K562 (cell line): Measurements from ENCODE around the gene SCYGR1. TPM values are rescaled to one million over a fixed set of nuclear protein-coding genes. Genes with fewer than 3 reads are reported as not detected.

Experiments
- ATAC-seq: fragments of 200-7000 bp; cut with Tn5 transposase; 3 replicates; pipeline ENCODE4 v1.9.1; 2020; ENCODE audit warnings: moderate library complexity
- BruUV-seq: library from RNA; stranded (reverse); fragments of 400-500 nt; replicated peaks from 2 replicates; lab custom pipeline; 2021; lab: Mats Ljungman, UMichigan
- CTCF ChIA-PET: fragments of 300-600 bp; formaldehyde crosslinking; extraction: SDS; loops from one replicate; lab custom pipeline; 2021; ENCODE audit warnings: low intra/inter-chr PET ratio; lab: Yijun Ruan, JAX
- POLR2A ChIA-PET: fragments of 300-600, 350-650 bp; sonication (Branson Sonifier 250); formaldehyde crosslinking; extraction: SDS; loops from one replicate; lab custom pipeline; 2021; ENCODE audit warnings: antibody characterized with exemption, inconsistent platforms; lab: Yijun Ruan, JAX
- DNase-seq, 4 experiments: peaks; one replicate each; pipeline versions ENCODE4 v3.0.0 to v3.0.0-alpha.2; 2011 to 2018; ENCODE audit warnings: low spot score in 3 of 4, mixed read lengths in 3 of 4; ENCODE audit errors: extremely low read depth in 1 of 4
- FAIRE-seq: peaks from 2 replicates; lab custom pipeline; 2011; peaks lifted over from hg19 to GRCh38; lab: Jason Lieb, UNC
- H2AFZ ChIP-seq: 2 replicates; pipeline ENCODE4 v1.6.0; 2011; ENCODE audit warnings: low read depth, low read length, control low read depth, inconsistent platforms
- H3K27ac ChIP-seq: fragments of 200-600 bp; 3 replicates; pipeline ENCODE4 v1.8.0; 2011; ENCODE audit warnings: low read depth, mild to moderate bottlenecking, control low read depth, inconsistent platforms, low read length, moderate library complexity, mixed read lengths; ENCODE audit errors: extremely low read depth
- H3K27me3 ChIP-seq, 2 experiments: fragments of 300-600 bp in 1 of 2; 2 replicates in 1 of 2; 3 replicates in 1 of 2; pipeline versions ENCODE4 v1.6.0 to v1.8.0; 2011; ENCODE audit warnings: inconsistent platforms in 2 of 2, low read length in 2 of 2, mild to moderate bottlenecking in 1 of 2, mixed read lengths in 1 of 2, moderate library complexity in 1 of 2; ENCODE audit not compliant: control insufficient read depth in 2 of 2, insufficient read depth in 2 of 2
- H3K36me3 ChIP-seq: fragments of 300-600 bp; 3 replicates; pipeline ENCODE4 v1.8.0; 2011; ENCODE audit warnings: mild to moderate bottlenecking, low read length, inconsistent platforms; ENCODE audit not compliant: control insufficient read depth, insufficient read depth
- H3K4me1 ChIP-seq, 2 experiments: fragments of 200-600 bp in 1 of 2; replicated peaks in 1 of 2; 2 replicates in 1 of 2; 3 replicates in 1 of 2; pipeline versions ENCODE4 v1.5.1 to v1.8.0; 2011; ENCODE audit warnings: inconsistent platforms in 2 of 2, low read length in 2 of 2, mild to moderate bottlenecking in 1 of 2, mixed read lengths in 1 of 2, moderate library complexity in 1 of 2; ENCODE audit not compliant: control insufficient read depth in 2 of 2, insufficient read depth in 2 of 2
- H3K4me2 ChIP-seq: 2 replicates; pipeline ENCODE4 v1.6.1; 2011; ENCODE audit warnings: low read length, control low read depth, inconsistent platforms, mixed read lengths; ENCODE audit not compliant: insufficient read depth
- H3K4me3 ChIP-seq: fragments of 200-600 bp; sonication (generic), shearing (Covaris generic); 2 replicates; pipeline ENCODE4 v1.5.1; 2016; ENCODE audit warnings: control low read depth, inconsistent platforms
- H3K79me2 ChIP-seq: fragments of 200-600 bp; 3 replicates; pipeline ENCODE4 v1.8.0; 2011; ENCODE audit warnings: low read length, inconsistent platforms; ENCODE audit not compliant: control insufficient read depth, insufficient read depth
- H3K9ac ChIP-seq, 2 experiments: 2 replicates each; pipeline versions ENCODE4 v1.6.0 to v1.6.1; 2011; ENCODE audit warnings: low read depth in 2 of 2, low read length in 2 of 2, control low read depth in 1 of 2, inconsistent platforms in 1 of 2, mild to moderate bottlenecking in 1 of 2, mixed read lengths in 1 of 2; ENCODE audit not compliant: insufficient read depth in 1 of 2
- H3K9me1 ChIP-seq: one replicate; pipeline ENCODE4 v1.6.0; 2011; ENCODE audit warnings: inconsistent platforms, mild to moderate bottlenecking, low read length, moderate library complexity; ENCODE audit not compliant: control insufficient read depth, insufficient read depth
- H3K9me3 ChIP-seq: replicated peaks from 2 replicates; pipeline ENCODE4 v1.5.1; 2011; ENCODE audit warnings: low read depth, low read length, inconsistent platforms; ENCODE audit not compliant: control insufficient read depth, insufficient read depth
- H4K20me1 ChIP-seq: replicated peaks from 2 replicates; pipeline ENCODE4 v1.6.1; 2011; ENCODE audit warnings: low read length, inconsistent platforms, mixed read lengths; ENCODE audit not compliant: control insufficient read depth, insufficient read depth
- ATF7 ChIP-seq: fragments of 450-650 bp; IDR thresholded peaks from 2 replicates; pipeline ENCODE4 v1.7.1; 2014; ENCODE audit warnings: mild to moderate bottlenecking, moderate library complexity
- HCFC1 ChIP-seq: IDR thresholded peaks from 2 replicates; pipeline ENCODE4 v1.6.1; 2012; ENCODE audit warnings: low read depth, low read length, improper control_type of control experiment
- HDGF ChIP-seq: fragments of 450-650 bp; IDR thresholded peaks from 2 replicates; pipeline ENCODE4 v1.6.1; 2016
- NR2C2 ChIP-seq, 2 experiments: fragments of 200-800 bp in 1 of 2; sonication (Bioruptor generic) in 1 of 2; sonication (generic) in 1 of 2; formaldehyde crosslinking in 1 of 2; IDR thresholded peaks; 2 replicates each; pipeline versions ENCODE4 v1.6.1 to v1.8.0; 2016 to 2022; ENCODE audit warnings: mild to moderate bottlenecking in 1 of 2, missing compliant biosample characterization in 1 of 2, missing genetic modification characterization in 1 of 2, missing genetic modification reagents in 1 of 2
- NUFIP1 ChIP-seq: fragments of 450-650 bp; IDR thresholded peaks from 2 replicates; pipeline ENCODE4 v1.6.1; 2018; ENCODE audit not compliant: partially characterized antibody
- PTRF ChIP-seq: fragments of 450-650 bp; IDR thresholded peaks from 2 replicates; pipeline ENCODE4 v1.6.1; 2016; ENCODE audit warnings: mild to moderate bottlenecking, missing genetic modification characterization, missing compliant biosample characterization
- RAD21 ChIP-seq, 2 experiments: fragments of 250-450 bp in 1 of 2; fragments of 450-650 bp in 1 of 2; sonication (Bioruptor Pico) in 1 of 2; formaldehyde crosslinking in 1 of 2; IDR thresholded peaks in 1 of 2; conservative IDR thresholded peaks in 1 of 2; 2 replicates each; pipeline versions ENCODE4 v1.4.0 to v1.8.0; 2020 to 2022; ENCODE audit warnings: mild to moderate bottlenecking in 2 of 2, moderate library complexity in 1 of 2
- RB1 ChIP-seq: fragments of 450-650 bp; IDR thresholded peaks from 2 replicates; pipeline ENCODE4 v1.6.1; 2017; ENCODE audit warnings: low read depth, mild to moderate bottlenecking
- RBBP5 ChIP-seq: fragments of 200-600 bp; sonication (generic); IDR thresholded peaks from 2 replicates; pipeline ENCODE4 v1.6.1; 2012; ENCODE audit warnings: borderline replicate concordance, mild to moderate bottlenecking, low read length, control low read depth, inconsistent platforms; ENCODE audit not compliant: insufficient read depth, poor library complexity, severe bottlenecking
- RBM22 ChIP-seq: fragments of 200-400 bp; formaldehyde crosslinking; IDR thresholded peaks from 2 replicates; pipeline ENCODE4 v1.6.1; 2018; ENCODE audit warnings: low read length, low read depth; ENCODE audit not compliant: poor library complexity, severe bottlenecking
- RBM34 ChIP-seq: fragments of 200-400 bp; formaldehyde crosslinking; IDR thresholded peaks from 2 replicates; pipeline ENCODE4 v1.6.1; 2018; ENCODE audit warnings: low read length, borderline replicate concordance; ENCODE audit not compliant: insufficient read depth
- RBM39 ChIP-seq: fragments of 200-400 bp; formaldehyde crosslinking; optimal IDR thresholded peaks from 2 replicates; pipeline ENCODE3; 2018; ENCODE audit warnings: low read depth, low read length
- SIN3B ChIP-seq: fragments of 450-650 bp; IDR thresholded peaks from 2 replicates; pipeline ENCODE4 v1.6.1; 2017; ENCODE audit warnings: low read depth, mild to moderate bottlenecking, moderate library complexity
- SMC3 ChIP-seq: conservative IDR thresholded peaks from 2 replicates; pipeline ENCODE4 v1.6.1; 2011; ENCODE audit warnings: low read depth, low read length, improper control_type of control experiment; ENCODE audit not compliant: insufficient read depth
- TSC22D4 ChIP-seq: fragments of 450-650 bp; IDR thresholded peaks from 2 replicates; pipeline ENCODE4 v1.6.1; 2016; ENCODE audit warnings: missing genetic modification characterization, missing biosample characterization, control low read depth
- ZBTB33 ChIP-seq: sonication (generic); formaldehyde crosslinking; IDR thresholded peaks from 2 replicates; pipeline ENCODE4 v1.8.1; 2023; ENCODE audit warnings: mild to moderate bottlenecking, missing genetic modification reagents
- ZNF280B ChIP-seq: fragments of 250-450 bp; sonication (Bioruptor Pico); IDR thresholded peaks from 2 replicates; pipeline ENCODE4 v1.5.1; 2021; ENCODE audit warnings: mild to moderate bottlenecking
- ZNF347 ChIP-seq: fragments of 450-650 bp; formaldehyde crosslinking; IDR thresholded peaks from 2 replicates; pipeline ENCODE4 v1.4.0; 2020; ENCODE audit warnings: low read depth, mild to moderate bottlenecking, moderate library complexity
- WGBS: fragments of 100-300 bp; shearing (Covaris generic); methylation state at CpG from one replicate; pipeline ENCODE4 v1.1.6; 2016; ENCODE audit warnings: low coverage, mixed read lengths; ENCODE audit not compliant: insufficient coverage; ENCODE audit errors: missing lambda C conversion rate; 5-methylcytosine and 5-hydroxymethylcytosine counted together
- in situ Hi-C: fragments of 300-500 bp; cut with MboI; formaldehyde crosslinking; loops from 4 replicates; pipeline ENCODE4 v1.15.0; 2018; ENCODE audit warnings: inconsistent platforms, mixed read lengths
- intact Hi-C: fragments of 100-400 bp; cut with micrococcal nuclease; formaldehyde crosslinking; loops from 2 replicates; pipeline ENCODE4 v1.14.2; 2022
- polyA plus RNA-seq, 8 experiments: library from polyadenylated mRNA; depleted of rRNA in 4 of 8; stranded (reverse) in 5 of 8; unstranded in 3 of 8; fragments of >200 nt; fragmentation: Nextera tagmentation in 2 of 8; fragmentation: Illumina TruSeq in 1 of 8; extraction: Ambion mirVana in 2 of 8; extraction: Trizol in 1 of 8; gene quantifications; 2 replicates each; pipeline versions ENCODE4 v1.2.1 to v1.2.3, GENCODE V29; 2011 to 2014; ENCODE audit warnings: inconsistent platforms in 1 of 8, missing spikeins in 1 of 8
- total RNA-seq, 7 experiments: library from RNA; depleted of rRNA in 6 of 7; stranded (reverse); fragments of >200 nt in 6 of 7; fragmentation: Illumina TruSeq in 2 of 7; extraction: Trizol in 2 of 7; gene quantifications; 2 replicates each; pipeline versions ENCODE4 v1.2.1 to v1.2.3, GENCODE V29; 2011 to 2021; ENCODE audit warnings: low replicate concordance in 1 of 7

Gene SCYGR1
- total and polyA plus RNA-seq, 9 of the 15 experiments (the other 6 are each of a cell fraction or from before 2014, with no cell fraction given): not detected

GRCh38 chr2:227406177-227407031 is 18.7 kb upstream of the SCYGR1 start:
- intact Hi-C loops (loop anchor here (1.0 to 5.0 kb wide), 6 partner anchors 46 to 360 kb away; no protein-coding TSS in a partner anchor), in situ Hi-C loops (loop anchor here (10.0 kb wide), 1 partner anchor 358 kb away; no protein-coding TSS in a partner anchor)
- no peak overlapping the region for H3K9ac ChIP-seq
- POLR2A ChIA-PET: interaction anchor here (0.7 kb wide), 1 partner anchor 26 kb away, joined by 3 read pairs; no protein-coding TSS in a partner anchor
- no peak overlapping the region for H3K27ac ChIP-seq
- ATAC-seq (peak; percentile 89), FAIRE-seq (peak; percentile 89), DNase-seq (peak; percentile 42 to 65 (median 55))
- no peaks in the 10 kb centered on the region for H3K79me2 ChIP-seq
- no peaks in the 10 kb centered on the region for H3K36me3 ChIP-seq
- CTCF ChIA-PET: interaction anchor here (1.0 to 1.4 kb wide), 2 partner anchors 68 to 360 kb away, joined by 5 to 10 read pairs; no protein-coding TSS in a partner anchor
- no peak overlapping the region for H3K4me3 ChIP-seq
- H2AFZ ChIP-seq: no peak overlapping the region
- no TSS peak for BruUV-seq
- peak overlapping the region; percentile 11; the same call in 1 of the 2 replicates for H3K4me2 ChIP-seq
- H4K20me1 ChIP-seq: no peaks in the 10 kb centered on the region
- H3K9me3 ChIP-seq: no peaks in the 10 kb centered on the region
- peaks cover 0 to 6% of the 10 kb centered on the region in 2 experiments; a peak in 3 of 5 replicates for H3K27me3 ChIP-seq
- 0% methylated on average over 5 of the region's 7 CpGs for WGBS
- H3K9me1 ChIP-seq: no peaks in the 10 kb centered on the region
- no peaks in the 10 kb centered on the region; a peak in 2 of 5 replicates for H3K4me1 ChIP-seq
- TF ChIP-seq RAD21 (CRISPR knock-in tag; conservative IDR thresholded peaks at IDR 0.05 in 1 of 2, IDR thresholded peaks at IDR 0.05 in 1 of 2): peak; percentile 84 to 91
- no peak for TF ChIP-seq NR2C2 (CRISPR knock-in tag; IDR thresholded peaks at IDR 0.05)
- TF ChIP-seq NR2C2 (tag; IDR thresholded peaks at IDR 0.05): peak; percentile 61
- no peak for TF ChIP-seq NUFIP1
- no peak for TF ChIP-seq HCFC1
- TF ChIP-seq PTRF: no peak
- no peak for TF ChIP-seq RBM34
- TF ChIP-seq ZNF280B (CRISPR knock-in tag): no peak
- no peak for TF ChIP-seq ZBTB33
- no peak for TF ChIP-seq RBM22
- TF ChIP-seq RBBP5: no peak
- no peak for TF ChIP-seq HDGF
- no peak for TF ChIP-seq SIN3B
- no peak for TF ChIP-seq TSC22D4 (tag)
- TF ChIP-seq SMC3: peak; percentile 63
- no peak for TF ChIP-seq ATF7
- no peak for TF ChIP-seq RBM39
- no peak for TF ChIP-seq RB1
- no peak for TF ChIP-seq ZNF347 (CRISPR knock-in tag)
